ENCODE measurements around the gene MAT1A.

Gene MAT1A

DNA sequence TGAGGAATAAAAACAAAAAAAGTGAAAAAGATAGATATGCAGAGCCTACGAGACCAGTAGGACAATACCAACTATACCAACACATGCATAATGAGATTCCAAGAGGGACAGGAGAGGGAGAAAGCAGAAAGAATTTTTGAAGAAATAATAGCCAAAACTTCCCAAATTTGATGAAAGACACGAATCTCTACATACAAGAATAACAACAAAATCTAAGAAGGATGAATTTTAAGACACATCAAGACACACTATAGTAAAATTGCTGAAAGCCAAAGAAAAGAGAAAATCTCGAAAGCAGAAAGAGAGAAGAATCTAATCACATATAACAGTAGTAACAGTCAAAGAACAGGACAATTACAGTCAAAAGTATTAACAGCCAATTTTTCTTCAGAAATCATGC is 7.5 kb upstream of the MAT1A start:
- FAIRE-seq: no peak
- no peak for TF ChIP-seq CTCF (IDR thresholded peaks at IDR 0.05; ENCODE audit: insufficient read depth, missing control alignments)
- DNase-seq (ENCODE audit: insufficient read length, low spot score): no peak

DNA sequence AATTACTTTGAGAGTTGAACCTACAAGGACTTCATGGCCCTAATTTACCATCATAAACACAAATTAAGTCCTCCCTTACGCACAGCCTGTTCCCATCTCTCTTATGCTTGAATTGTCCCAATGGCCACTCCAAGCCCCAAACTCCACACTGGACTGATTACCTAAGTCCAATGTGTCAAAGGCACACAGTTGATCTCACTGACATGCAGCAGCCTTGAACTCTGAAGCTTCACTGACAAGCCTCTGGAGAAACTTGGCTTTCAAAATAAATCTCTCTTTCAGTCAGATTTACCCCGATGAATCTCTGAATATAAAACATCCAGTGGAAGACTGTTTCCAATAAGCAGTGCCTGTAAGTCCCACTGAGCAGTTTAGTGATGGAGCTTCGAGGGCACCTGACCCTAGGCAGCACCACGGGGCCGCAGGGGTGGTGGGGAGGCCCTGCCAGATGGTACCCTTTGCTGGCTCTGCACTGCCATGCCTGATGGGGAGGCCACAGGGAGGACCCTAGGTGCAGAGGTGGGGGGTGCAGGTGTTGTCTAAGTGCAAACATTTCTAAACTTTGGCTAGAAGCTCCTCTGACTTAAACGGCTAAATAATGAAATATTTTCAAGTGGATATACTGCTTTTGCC is 3.3 kb upstream of the MAT1A start:
- TF ChIP-seq CTCF (IDR thresholded peaks at IDR 0.05; ENCODE audit: insufficient read depth, missing control alignments): no peak
- FAIRE-seq: no peak
- no peak for DNase-seq (ENCODE audit: insufficient read length, low spot score)

GRCh38 chr10:80290474-80291220 is 1.2 kb upstream of the MAT1A start:
- TF ChIP-seq CTCF (IDR thresholded peaks at IDR 0.05; ENCODE audit: insufficient read depth, missing control alignments): no peak
- no peak for FAIRE-seq
- no peak for DNase-seq (ENCODE audit: insufficient read length, low spot score)

DNA sequence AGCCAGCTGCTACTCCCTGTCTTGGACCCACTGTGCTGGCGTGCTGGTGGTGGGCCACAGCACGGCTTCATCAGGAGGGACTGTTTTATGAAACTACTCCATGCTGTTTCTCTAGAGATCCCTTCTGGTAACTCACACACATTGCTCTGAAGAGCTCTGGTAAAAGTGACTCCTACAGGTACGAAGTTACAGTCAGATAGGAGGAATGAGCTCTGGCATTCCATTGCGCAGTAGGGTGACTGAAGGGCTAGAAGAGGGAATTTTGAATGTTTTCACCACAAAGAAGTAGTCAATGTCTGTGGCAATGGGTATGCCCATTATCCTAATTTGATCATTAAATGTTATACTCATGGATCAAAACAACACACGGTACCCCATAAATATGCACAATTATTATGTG is 609 bp downstream of the MAT1A start:
- no peak for TF ChIP-seq CTCF (IDR thresholded peaks at IDR 0.05; ENCODE audit: insufficient read depth, missing control alignments)
- no peak for FAIRE-seq
- DNase-seq (ENCODE audit: insufficient read length, low spot score): no peak

GRCh38 chr10:80284522-80284921 is 4.9 kb downstream of the MAT1A start:
- FAIRE-seq (no peak), DNase-seq (ENCODE audit: insufficient read length, low spot score) (no peak)
- TF ChIP-seq CTCF (IDR thresholded peaks at IDR 0.05; ENCODE audit: insufficient read depth, missing control alignments): no peak

DNA sequence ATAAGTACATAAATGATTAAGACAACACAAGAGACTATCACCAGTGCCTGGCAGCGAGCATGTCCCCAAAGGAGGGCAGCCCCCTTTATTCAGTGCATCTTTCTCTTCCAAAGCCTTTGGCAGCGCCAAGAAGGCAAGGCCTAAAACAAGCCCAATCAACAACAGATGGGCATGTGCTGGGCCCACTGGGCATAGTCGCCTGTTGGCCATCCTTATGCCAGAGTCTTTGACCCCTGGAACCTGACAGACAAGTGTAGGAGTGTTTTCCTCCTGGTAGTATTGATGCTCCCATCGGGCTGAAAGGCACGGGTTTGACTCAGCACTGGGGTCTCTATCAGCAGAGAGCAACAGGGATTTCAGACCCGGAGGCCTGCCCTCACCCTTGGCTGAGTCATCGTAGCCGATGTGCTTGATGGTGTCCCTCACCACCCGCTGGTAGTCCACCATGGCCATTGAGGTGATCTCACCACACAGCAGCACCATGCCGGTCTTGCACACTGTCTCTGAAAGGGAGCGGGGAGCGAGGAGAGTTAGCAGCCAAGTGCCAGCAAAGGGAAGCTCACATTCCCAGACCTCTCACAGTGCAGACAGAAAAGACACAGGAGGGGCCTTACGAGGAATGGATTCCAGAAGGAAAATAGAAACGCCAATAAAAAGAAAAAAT is 5.8 kb downstream of the MAT1A start:
- FAIRE-seq (no peak), DNase-seq (ENCODE audit: insufficient read length, low spot score) (no peak)
- TF ChIP-seq CTCF (IDR thresholded peaks at IDR 0.05; ENCODE audit: insufficient read depth, missing control alignments): no peak

DNA sequence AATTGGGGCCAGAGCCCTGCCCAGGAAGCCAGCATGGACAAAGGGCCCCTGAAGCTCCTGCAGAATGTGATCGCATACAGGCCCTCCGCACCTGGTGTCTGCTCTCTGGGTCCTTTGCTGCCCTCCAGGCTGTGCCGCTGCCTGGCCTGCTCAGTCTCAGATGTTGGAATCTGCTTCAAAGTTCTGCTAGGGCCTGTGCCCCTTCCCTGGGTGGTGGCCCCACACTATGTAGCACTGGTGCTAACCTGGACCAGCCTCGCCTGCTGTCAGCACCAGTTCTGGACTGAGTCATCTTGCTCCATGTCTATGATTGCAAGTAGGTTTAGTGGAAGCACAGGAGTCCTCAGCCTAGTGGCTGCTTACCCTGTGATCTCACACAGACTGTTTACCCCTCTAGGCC is 6.3 kb downstream of the MAT1A start:
- no peak for FAIRE-seq
- TF ChIP-seq CTCF (IDR thresholded peaks at IDR 0.05; ENCODE audit: insufficient read depth, missing control alignments): no peak
- no peak for DNase-seq (ENCODE audit: insufficient read length, low spot score)
